ENCODE measurements around the gene RNF208. TPM values are rescaled to one million over a fixed set of nuclear protein-coding genes. Genes with fewer than 3 reads are reported as not detected.
A peak's percentile ranks its signal among the peaks of the same experiment; 100 is the strongest.

The RNF208 gene
- total and polyA plus RNA-seq, 2 of the 4 experiments (the other 2 are of a cell fraction) = 1.2 TPM; not detected in 1

- TF ChIP-seq MAFK (IDR thresholded peaks at IDR 0.05; ENCODE audit: low read depth, low read length) (no peak), ELK1 (IDR thresholded peaks at IDR 0.05; ENCODE audit: borderline replicate concordance, low read depth, low read length) (no peak), CHD1 (IDR thresholded peaks at IDR 0.05; ENCODE audit: low read depth, low read length) (no peak), CTCF (conservative IDR thresholded peaks at IDR 0.05; ENCODE audit: low read depth, low read length) (peak; percentile 15; the same call in 1 of the 2 replicates)
- H4K91ac ChIP-seq (ENCODE audit: insufficient read depth, low read depth, low read length) = no peak overlapping the region
- no peaks in the 10 kb centered on the region for H3K9me1 ChIP-seq (ENCODE audit: insufficient read depth, low read length)
- WGBS, 2 experiments (ENCODE audit: extremely low coverage in 2 of 2, insufficient read length in 1 of 2) = 93% methylated on average over 34 of the region's 49 CpGs; no CpG with 5 or more reads in 1 of the 2 experiments
- peak overlapping the region; percentile 28 for H2AK9ac ChIP-seq (replicated peaks; ENCODE audit: low read depth, low read length, poor library complexity)
- H3K18ac ChIP-seq (ENCODE audit: low read depth, low read length) = no peak overlapping the region
- ATAC-seq (ENCODE audit: low read depth) (no peak), DNase-seq (no peak)
- H4K8ac ChIP-seq (ENCODE audit: low read depth in 2 of 2, low read length in 2 of 2) = no peak overlapping the region
- no peaks in the 10 kb centered on the region for H4K20me1 ChIP-seq (ENCODE audit: insufficient read depth, low read length)
- no peak overlapping the region for H3K14ac ChIP-seq (replicated peaks; ENCODE audit: low read depth, low read length)
- no peak overlapping the region for H3K9ac ChIP-seq (ENCODE audit: low read depth, low read length)
- H3K9me3 ChIP-seq (ENCODE audit: control insufficient read depth, insufficient read depth, low read length) = no peaks in the 10 kb centered on the region
- in situ Hi-C loops (cut with MboI; ENCODE audit: low sequenced_read_pairs) (no loop called here), intact Hi-C loops (cut with micrococcal nuclease) (no loop called here), dilution Hi-C loops (cut with HindIII; ENCODE audit: low sequenced_read_pairs, unreplicated experiment) (no loop called here)
- no peak overlapping the region for H3K23ac ChIP-seq (ENCODE audit: low read depth, low read length)
- H3K27ac ChIP-seq (ENCODE audit: insufficient read depth, low read length) = no peak overlapping the region
- H3K4ac ChIP-seq (ENCODE audit: low read depth, low read length) = no peak overlapping the region
- peaks cover 21% of the 10 kb centered on the region for H3K36me3 ChIP-seq (ENCODE audit: control insufficient read depth, insufficient read depth, low read length)
- no peak overlapping the region for H2AK5ac ChIP-seq (ENCODE audit: low read depth, low read length)
- no peak overlapping the region for H2BK5ac ChIP-seq (ENCODE audit: low read depth, low read length, poor library complexity, severe bottlenecking)
- H3K79me1 ChIP-seq (ENCODE audit: low read depth in 1 of 2, low read length in 2 of 2) = peaks cover 2 to 3% of the 10 kb centered on the region in 2 experiments; a peak in 2 of 4 replicates
- ChIA-PET POLR2A (ENCODE audit: unreplicated experiment) (interaction anchor here (0.5 kb wide), 1 partner anchor 23 kb away, joined by 3 read pairs; no protein-coding TSS in a partner anchor), CTCF (no interaction called here)
- H3K4me2 ChIP-seq (ENCODE audit: low read depth, low read length) = no peak overlapping the region
- no peaks in the 10 kb centered on the region for H3K4me1 ChIP-seq (ENCODE audit: control insufficient read depth, insufficient read depth, low read length)
- H2BK15ac ChIP-seq (ENCODE audit: low read depth, low read length) = no peak overlapping the region
- no peak overlapping the region for H4K5ac ChIP-seq (ENCODE audit: low read depth, low read length)
- H3K56ac ChIP-seq (ENCODE audit: extremely low read depth, insufficient read depth, low read length) = no peak overlapping the region
- no peak overlapping the region for H2BK20ac ChIP-seq (ENCODE audit: low read depth, low read length)
- no peak overlapping the region for H2AFZ ChIP-seq (replicated peaks; ENCODE audit: low read length, poor library complexity)
- no peak overlapping the region for H2BK120ac ChIP-seq (ENCODE audit: low read depth, low read length)
- no TSS peak for BruUV-seq (replicated peaks)
- no peak overlapping the region for H3K4me3 ChIP-seq (ENCODE audit: insufficient read depth, low read depth, low read length)
- no peaks in the 10 kb centered on the region for H3K27me3 ChIP-seq (ENCODE audit: control insufficient read depth, insufficient read depth, low read length)
These were observed 8.6 kb downstream of the RNF208 start for GRCh38 chr9:137213160-137214060.
